CD4-positive, alpha-beta T cell treated with Interleukin-12 subunit alpha and Interleukin-12 subunit beta, for 1 hour (primary cell): ENCODE results near the gene ZEB2.
"Not testable (repeated sequence)": the region's sequence is repeated elsewhere in the genome, so short reads cannot be mapped to it uniquely, and the experiment has no call there.

Experiments
- DNase-seq: peaks from one replicate; pipeline ENCODE4 v3.0.0-alpha.2; 2020

The ZEB2 gene

DNA sequence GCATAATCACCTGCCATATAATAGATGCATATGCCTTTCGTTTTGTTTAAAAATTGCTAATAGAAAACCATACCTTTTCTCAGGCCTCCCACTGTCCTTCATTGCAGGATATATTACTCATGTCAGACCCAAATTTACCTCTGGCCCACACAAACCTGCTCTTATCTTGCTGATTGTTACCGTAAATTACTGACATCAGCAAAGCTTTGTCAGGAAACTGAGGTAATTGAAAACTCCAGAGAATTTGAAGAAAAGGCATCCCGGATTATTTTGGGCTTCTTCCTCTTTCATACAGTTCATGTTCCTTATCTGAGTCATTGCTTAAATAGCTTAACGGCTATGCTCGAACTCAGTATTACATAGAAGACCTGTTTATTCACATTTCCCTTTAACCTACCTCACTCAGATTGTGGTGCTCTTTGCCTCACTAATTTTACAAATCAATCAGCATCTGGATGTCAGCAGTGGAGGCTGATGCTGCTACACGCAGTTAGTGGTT lies 145.7 kb downstream of the ZEB2 start:
- DNase-seq: no peak

DNA sequence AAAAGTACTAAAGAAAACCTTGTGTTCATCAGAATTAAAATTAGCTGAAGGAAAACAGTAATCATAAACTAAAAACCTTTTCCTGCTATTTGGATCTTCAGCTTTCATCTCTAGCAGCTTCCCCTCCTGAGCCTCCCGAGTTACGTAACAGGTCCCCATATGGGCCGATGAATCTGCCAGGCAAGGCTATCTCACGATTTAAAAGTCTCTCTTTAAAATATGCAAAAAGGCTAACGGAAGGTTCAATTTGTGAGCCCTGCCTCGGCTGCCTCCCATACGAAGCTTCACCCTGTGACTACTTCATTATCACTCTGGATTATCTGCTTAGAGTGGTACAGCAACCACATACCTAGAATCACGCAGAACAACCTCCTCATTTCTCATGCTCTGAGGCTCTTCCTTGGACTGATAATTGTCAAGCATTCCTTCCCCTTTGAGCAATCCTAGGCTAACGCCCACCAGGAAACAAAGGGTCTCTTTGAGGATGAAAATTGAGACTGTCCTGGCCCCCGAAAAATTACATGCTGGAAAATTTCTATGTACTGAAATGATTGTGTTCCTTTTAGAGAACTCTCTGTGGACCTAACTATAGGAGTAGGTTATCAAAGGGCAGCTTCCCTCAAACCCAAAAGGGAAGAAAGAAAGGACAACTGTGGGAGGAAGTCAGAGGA lies 147.4 kb downstream of the ZEB2 start:
- DNase-seq: no peak

DNA sequence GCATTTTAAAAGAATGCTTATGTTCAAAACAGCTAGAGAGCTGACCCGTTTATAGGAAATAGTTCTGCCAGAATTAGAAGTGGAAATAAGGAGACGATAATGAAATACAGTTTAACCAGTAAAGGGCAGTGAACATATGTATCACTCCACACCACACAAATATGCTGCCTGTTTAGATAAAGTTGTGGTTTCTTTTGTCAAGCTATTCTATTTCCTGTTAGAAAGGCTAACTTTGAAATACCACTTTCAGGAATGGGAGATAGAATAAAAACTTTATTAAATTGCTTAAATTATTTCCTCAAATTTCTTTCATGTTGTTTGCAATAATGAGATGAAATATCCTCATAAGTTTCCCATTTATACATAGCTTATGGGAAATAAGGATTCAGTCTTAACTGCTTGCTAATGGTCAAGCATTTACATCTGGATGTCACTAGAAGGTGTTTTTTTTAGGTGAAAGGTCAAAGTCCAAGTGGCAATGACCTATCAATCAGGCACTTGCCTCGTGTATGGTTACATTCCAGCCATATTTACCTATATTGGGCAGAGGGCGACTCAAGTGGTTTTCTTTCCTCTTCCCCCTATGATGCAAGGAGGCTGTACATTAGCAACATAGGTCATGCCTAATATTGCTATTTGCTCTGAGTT lies 148.9 kb downstream of the ZEB2 start:
- DNase-seq: no peak

DNA sequence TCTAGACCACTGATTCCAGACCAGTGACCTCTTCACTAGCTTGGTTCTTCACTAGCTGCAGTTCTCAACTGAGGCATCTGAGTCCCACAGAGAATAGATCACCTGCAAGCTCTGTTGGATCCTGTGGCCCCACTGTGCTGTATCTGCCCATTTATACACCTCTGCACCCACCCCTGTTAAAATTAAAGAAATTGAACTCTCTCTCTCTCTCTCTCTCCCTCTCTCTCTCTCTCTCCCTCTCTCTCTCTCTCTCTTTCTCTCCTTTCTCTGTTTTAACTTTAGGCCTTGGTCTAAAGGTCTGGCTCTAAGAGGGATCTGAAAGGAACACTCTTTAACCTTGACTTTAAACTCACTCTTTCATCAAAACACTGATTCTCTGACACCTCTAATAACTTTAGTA lies 150.5 kb downstream of the ZEB2 start:
- DNase-seq: no peak

DNA sequence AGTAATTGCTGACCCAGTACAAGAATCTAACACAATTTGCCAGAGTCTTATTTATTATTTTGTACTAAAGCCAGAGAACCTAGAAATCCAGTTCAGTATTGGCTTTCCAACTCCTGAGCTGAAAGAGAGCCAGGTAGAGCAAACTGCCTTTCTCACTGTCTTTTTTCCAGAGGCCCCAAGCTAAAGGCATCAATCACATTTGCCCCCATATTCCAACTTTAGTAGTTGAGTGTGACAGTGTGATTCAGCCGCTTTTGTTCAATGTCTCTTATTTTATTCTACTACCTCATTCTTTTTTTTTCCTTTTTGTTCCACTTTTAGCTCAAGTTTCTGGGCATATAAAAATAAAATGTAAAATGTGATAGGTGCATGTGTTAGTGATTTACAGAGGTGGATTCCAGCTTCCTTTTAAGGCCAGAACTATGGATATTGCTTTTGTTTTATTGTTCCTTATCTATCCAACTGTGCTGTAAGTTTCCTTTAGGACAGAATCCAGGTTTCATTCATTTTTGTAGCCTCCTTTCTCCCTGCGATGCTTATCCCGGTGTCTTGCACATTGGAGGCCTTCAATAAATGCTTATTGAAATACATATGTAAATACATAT lies 153.0 kb downstream of the ZEB2 start:
- no peak for DNase-seq

DNA sequence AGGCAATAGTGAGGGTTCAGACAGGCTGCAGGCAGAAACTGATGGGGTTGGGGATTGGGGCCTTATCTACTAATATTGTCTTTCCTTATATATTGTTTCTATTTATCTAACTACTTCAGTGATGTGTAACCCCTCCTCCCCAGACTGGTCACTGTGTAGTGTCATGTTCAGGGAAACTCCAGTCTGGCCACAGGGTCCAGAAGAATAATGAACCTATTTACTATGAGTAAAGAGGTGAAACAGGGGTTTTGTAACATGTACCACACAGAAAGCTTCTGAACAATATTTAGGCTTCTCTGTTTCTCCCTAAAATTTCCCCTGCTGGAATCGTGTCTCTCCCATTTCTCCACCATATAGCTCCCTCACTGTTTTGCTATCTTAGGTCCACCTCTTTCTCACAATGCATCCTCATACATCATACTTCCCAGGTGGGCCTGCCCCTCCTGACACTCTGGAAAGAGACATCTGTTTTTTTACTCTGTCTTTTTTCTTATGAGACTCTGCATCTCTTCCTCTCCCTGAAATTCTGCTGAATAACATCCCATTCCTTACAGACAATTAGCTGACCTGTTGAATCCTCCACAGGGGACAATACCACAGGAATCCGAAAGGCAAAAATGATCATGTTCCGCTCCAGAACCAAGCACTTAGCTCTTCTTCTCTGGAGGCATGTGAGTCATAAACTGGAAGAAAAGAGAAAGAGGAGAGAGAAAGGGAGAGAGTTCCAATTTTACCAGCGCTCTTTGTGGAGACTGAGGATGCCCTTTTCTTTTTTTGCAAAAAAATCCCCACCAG lies 154.8 kb downstream of the ZEB2 start:
- no peak for DNase-seq

DNA sequence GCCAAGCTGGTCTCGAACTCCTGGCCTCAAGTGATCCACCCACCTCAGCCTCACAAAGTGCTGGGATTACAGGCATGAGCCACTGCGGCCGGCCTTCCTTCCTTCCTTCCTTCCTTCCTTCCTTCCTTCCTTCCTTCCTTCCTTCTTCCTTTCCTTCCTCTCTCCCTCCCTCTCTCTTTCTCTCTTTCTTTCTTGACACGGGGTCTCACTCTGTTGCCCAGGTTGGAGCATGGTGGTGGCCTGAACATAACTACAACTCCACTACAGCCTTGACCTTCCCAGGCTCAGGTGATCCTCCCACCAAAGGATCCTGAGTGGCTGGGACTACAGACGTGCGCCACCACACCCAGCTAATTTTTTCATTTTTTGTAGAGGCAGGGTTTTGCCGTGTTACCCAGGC lies 155.7 kb downstream of the ZEB2 start:
- DNase-seq: not testable (repeated sequence)

DNA sequence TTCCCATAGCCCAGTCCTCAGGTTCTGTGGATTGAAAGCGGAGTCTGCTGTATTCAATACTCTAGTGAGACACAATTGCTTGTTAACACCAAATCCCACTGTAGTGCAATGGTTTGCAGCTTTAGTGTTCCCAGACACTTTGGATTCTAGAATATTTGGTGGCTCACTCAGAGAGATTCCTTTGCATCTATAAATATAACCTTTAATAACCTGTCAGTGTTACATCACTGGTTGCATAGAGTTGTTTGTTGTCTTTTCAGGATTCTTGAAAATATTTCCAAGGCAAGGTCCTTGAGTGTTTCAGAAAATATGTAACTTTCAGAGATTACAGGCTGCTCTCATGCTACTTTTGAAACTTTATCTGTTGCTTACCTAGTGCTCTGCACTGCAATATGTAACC lies 157.5 kb downstream of the ZEB2 start:
- DNase-seq: no peak

DNA sequence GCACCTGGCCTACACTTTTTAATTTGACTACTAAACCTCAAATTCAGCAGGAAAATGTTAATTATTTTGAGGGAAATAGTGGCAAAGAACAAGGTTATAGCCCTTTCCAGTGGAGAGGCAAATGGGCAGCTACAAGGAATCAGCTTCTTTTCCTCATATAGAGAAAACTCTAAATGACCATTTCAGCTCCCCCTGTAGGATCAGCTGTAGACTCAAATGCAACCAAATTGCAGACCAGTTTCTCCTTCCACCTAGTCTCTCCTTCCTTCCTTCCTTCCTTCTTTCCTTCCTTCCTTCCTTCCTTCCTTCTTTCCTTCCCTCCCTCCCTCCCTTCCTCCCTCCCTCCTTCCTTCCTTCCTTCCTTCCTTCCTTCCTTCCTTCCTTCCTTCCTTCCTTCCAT lies 158.2 kb downstream of the ZEB2 start:
- no peak for DNase-seq

DNA sequence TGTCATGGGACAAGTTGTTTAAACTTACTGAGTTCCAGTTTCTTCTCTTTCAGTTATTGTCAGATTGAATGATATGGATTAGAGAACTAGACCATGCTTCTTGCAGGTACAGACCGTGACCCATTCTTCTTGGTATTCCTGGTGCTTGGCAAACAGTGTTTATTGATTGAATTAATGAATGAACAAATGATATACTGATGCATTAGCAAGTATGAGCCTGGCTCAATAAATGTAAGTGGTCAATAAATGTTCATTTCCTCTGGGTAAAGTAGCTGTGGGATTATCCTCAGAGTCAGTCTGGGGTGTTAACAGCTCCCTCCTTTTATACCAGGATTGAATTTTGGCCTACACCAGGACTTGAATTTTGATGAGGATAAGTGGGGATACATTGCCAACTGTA lies 160.2 kb downstream of the ZEB2 start:
- no peak for DNase-seq

DNA sequence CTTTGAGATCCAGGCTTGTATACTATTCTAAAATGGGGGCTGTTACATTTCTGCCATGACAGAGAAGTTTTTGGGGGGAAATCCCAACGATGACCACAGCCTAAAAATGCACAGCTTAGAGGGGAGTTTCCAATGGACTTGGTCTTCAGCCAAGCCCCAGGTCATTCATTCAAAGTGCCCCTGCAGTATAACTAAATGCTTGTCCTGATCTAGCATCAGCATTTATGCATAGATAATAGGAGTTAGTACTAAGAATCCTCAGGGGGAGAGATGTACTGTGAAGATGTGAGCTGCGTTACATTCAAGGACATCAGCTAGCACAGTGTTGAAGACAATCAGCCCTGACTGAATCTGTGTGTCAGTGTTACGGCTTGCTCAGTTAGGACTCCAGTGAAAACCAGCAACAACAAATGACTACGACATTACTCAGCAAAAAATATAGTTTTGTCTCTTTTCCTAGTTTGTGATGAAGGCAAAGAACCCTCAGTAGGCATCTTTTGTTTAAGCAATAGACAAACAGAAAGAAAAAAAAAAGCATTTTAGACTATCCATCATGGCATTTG lies 160.9 kb downstream of the ZEB2 start:
- DNase-seq: no peak

DNA sequence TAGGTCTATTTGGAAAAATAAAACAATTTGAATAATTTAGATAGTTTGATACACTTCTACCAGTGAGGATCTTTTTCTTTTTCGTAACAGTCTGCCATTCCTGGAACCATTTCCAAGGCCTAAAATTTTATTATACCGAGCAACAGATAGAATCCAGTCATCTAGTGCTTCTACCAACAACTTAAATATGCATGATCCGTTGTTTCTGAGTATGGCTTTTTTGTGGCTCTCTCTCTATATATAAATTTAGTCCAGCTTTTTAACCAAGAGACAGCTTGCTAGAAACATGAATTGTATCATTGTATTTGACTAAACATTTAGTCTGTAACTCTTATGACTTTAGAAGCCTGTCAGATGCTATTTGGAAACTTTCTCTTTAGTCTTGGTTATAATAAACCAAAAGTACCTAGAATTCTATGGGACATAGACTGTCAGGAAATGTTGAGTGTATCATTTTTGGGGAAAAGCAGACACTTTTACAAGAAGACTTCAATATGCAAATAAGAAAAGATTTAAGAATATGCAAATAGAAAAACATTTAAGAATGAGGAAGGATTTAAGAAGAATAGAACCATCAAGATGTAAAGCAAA lies 161.4 kb downstream of the ZEB2 start:
- no peak for DNase-seq

DNA sequence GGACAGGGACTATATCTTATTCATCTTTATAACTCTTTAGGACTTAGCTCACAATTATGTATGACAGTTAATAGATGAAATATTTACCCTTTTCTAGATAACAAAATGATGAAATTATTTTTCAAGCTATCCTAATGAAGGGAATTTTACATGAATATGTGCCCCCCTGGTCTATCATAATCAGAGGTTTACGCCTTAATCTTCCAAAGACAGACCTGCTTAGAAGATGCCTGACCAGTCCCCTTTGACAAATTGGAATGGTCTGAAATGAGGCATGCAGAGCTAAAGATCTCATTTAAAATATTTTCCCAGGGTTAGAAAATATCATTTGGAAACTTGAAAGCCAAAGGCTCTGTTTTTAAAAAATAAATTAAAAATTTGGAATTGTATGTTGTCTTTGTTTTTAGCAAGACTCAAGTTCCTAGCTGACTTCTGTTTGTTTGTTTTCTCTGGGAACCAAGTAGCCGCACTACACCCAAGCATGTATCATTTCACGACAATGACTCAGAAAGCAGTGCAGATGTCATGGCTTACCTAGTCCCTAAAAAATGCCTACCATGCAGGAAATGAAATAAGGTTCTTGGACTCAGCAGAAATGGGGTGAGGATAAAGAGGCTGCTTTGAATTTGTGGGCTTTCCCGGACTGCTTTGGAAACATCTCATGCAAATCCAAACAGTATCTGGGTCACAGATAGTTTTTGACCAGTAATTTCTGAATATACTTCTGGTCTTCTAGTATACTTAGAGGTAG lies 162.1 kb downstream of the ZEB2 start:
- no peak for DNase-seq

DNA sequence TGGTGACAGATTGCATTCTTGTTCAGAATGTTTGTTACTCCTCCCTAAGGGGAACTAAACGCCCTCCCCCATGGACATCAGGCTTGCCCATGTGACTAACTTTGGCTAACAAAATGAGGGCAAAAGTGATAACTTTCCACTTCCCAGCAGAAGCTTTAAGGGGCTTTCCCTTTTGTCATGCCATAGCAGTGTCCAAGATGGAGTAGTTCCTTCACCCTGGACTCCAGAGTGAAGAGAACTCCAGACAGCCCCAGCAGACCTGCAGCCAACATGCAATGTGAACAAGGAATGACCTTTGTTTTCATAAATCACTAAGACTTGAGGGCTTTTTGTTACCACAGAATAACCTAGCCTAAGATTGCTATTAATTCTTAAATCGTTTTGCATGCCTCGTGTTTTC lies 163.5 kb downstream of the ZEB2 start:
- DNase-seq: no peak

DNA sequence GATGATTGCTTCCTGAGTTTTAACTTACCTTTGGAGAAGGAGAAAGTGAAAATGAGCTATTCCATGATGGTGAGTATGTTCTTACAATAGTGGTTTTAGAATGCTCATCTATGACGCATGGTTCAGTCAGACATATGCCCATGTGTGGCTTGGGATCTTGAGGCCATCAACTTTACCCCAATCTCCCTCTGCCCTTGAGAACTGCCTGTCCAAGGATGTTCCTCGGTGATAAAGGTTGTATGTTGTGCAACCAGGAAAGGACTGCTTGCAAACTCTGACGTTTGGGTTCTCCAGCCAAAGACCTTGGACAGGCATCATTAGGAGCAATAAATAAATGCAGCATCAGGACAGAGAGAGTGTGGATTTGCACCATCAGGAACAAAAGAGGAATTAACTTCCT lies 165.0 kb downstream of the ZEB2 start:
- no peak for DNase-seq

DNA sequence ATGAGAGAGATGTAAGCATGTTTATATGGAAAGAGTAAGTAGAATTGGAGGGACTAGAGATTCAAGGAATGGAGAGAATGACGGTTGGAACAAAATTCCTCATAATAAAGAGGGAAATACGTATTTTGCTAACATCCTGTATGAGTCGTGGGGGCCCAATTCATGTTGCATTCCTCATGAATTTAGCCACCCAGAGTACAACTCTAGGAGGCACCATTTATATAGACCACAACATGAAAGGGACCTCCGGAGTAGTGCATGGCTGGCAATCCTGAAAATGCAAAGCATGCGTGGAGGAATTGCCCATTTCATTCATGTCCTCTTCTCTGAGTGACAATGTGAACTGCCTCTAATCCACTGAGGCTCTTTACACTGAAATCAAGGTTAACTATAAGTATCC lies 168.2 kb downstream of the ZEB2 start:
- DNase-seq: no peak

DNA sequence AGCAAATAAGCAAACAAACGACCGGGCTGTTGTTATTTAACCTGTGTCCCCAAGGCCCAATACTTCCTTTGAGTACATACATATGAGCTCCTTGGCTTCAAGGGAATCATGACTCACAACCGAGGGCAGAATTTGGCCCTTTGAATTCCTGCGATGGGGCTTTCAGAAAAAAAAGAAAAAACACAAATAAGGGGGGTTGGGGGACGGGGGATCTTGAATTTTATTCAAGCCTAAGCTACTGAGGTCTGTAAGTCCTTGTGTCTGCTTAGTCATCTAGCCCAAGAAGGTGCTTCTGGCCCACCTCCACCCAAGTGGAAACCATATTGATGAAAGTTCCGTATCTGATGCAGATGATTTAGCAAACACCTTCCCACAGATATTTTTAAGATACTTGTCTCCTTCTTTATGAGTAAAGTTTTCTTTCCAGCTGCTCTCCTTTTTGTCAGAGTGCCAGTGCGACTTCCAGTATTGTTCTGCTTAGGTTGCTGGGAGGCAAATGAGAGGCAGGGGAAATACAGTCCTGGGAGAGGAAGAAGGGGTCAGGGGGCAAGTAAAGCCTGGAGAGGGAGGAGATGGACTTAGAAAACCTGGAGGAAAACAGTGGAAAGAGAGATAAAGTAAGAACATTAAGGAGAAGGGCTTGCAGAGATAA lies 169.6 kb downstream of the ZEB2 start:
- DNase-seq: no peak

DNA sequence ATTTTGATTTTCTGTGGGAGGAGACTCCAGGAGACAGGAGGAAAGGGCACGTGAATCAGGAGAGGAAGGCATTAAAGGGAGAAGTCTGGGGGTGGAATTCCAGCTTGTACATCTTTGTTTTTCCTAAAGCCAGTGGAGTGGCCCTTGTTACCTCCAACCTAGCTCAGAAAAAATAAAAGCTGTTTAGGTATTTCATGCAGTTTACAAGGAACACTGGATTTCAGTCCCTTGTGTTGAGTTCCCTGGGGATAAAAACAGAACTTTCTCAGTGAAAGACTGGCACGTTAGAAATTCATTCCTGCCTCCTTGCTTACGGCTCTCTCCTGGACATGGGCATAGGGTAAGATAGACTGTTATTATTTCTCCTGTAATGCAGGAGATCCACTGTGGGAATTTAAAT lies 170.2 kb downstream of the ZEB2 start:
- DNase-seq: no peak

DNA sequence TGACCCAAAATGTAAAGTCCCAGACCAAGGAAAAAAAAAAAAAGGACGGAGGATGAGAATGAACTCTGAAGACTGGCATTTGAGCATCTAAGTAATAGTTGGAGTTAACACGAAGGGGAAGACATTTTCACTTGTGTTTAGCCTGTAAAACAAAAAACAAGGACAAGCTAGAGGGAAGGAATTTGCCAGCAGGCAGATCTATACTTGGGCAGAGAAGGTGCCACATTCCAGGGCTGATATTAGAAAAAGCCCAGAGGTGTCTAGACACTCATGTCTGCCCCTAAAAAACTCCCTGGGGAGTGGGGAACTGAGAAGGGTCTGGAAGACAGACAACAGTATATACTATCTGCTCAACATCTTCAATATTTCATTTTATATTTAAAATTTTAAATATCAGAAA lies 171.1 kb downstream of the ZEB2 start:
- DNase-seq: no peak

DNA sequence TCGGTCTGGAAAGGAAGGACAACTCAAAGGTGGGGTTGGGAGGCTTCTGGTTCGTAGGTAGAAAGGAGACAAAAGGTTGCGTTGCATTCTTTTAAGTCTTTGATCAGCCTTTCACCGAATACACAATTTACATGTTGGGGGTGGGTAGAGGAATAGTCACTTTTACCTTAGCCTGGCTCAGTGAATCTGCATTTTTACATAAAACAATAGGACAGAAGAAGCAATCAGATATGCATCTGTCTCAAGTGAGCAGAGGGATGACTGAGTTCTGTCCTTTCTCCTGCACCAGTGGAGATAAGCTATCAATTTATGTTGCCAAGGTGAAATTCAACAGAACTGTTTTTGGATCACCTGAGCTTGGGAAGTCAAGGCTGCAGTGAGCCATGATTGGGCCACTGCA lies 173.7 kb downstream of the ZEB2 start:
- no peak for DNase-seq

DNA sequence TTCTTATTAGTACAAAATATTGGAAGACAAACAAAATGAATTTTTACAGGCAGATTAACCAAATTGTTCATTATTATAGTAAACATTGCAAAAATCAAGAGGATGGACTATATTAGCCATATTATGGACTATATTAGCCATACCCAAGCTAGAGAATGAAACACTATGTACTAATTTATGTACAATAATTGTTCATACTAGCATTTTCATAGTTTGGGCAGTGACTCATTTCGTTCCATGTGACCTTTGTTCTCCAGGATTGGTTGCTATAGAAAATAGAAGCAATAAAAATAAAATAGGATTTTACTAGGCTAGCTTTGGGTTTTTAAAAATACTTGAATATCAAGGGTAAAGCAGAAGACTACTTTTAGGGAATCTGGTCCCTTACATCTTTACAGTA lies 176.8 kb downstream of the ZEB2 start:
- no peak for DNase-seq

DNA sequence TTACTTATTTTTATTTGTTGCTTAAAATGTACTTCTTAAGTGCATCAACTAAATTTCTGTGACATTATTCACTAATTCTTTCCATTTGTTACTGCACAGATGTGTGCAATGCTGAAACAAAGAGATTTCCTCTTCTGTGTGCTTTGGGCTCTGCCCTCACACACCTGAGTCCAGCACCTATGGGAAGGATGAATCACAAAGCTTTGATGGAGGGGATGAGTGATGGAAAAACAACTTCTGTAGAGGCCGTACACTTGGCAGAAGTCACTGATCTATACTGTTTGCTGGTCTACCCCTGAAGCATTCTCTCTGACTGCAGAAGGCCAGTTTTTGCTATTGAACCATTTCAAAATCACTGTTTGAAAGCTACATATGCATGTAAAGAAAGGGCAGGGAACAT lies 178.4 kb downstream of the ZEB2 start:
- no peak for DNase-seq
